Body of pancreas (tissue), 4 donors: ENCODE measurements around the gene ABCB10.

Source experiments
- POLR2A ChIP-seq, 3 donors: fragments of 450-650 bp; IDR thresholded peaks; one replicate each; pipeline ENCODE4 v1.6.1; 2016; ENCODE audit warnings: antibody characterized with exemption in 3 of 3, mild to moderate bottlenecking in 2 of 3
- TF ChIP-seq, protein P1 (sequence below), 7 experiments: fragments of 450-650 bp in 4 of 7; fragments of 200-600 bp in 3 of 7; sonication (generic) in 3 of 7; IDR thresholded peaks; one replicate each; pipeline ENCODE4 v1.5.1; 2016 to 2019; ENCODE audit warnings: antibody characterized with exemption in 7 of 7

DNA sequence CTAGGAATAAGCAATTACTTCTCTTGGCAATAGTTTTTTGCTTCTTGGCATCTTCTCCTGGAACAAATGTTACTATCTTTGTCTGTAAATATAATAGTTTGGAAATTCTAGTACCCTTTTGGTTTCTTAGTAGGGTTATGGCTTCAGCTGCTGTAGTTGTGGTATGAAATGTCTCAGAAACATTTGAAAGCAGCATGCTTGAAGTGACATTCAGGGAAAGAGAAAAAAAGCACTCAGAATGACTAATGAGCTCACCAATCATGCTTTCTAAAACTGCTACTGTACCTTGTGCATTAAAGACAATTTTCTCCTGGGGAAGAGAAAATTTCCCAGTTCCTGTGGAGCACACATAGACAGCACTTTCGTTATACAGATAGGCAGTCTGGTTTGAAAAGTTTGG, 71.3 kb downstream of the ABCB10 start:
- TF ChIP-seq, protein P1, sequence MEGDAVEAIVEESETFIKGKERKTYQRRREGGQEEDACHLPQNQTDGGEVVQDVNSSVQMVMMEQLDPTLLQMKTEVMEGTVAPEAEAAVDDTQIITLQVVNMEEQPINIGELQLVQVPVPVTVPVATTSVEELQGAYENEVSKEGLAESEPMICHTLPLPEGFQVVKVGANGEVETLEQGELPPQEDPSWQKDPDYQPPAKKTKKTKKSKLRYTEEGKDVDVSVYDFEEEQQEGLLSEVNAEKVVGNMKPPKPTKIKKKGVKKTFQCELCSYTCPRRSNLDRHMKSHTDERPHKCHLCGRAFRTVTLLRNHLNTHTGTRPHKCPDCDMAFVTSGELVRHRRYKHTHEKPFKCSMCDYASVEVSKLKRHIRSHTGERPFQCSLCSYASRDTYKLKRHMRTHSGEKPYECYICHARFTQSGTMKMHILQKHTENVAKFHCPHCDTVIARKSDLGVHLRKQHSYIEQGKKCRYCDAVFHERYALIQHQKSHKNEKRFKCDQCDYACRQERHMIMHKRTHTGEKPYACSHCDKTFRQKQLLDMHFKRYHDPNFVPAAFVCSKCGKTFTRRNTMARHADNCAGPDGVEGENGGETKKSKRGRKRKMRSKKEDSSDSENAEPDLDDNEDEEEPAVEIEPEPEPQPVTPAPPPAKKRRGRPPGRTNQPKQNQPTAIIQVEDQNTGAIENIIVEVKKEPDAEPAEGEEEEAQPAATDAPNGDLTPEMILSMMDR (IDR thresholded peaks at IDR 0.05): no peak
- no peak for TF ChIP-seq POLR2A (IDR thresholded peaks at IDR 0.05)
